SKM-1 (cell line): ENCODE results near the gene RGS10.
A peak's percentile ranks its signal among the peaks of the same experiment; 100 is the strongest.

Experiments used
- DNase-seq: peaks from one replicate; lab custom pipeline; 2025; ENCODE audit not compliant: unreplicated experiment; lab: John Stamatoyannopoulos, UW

Gene RGS10

DNA sequence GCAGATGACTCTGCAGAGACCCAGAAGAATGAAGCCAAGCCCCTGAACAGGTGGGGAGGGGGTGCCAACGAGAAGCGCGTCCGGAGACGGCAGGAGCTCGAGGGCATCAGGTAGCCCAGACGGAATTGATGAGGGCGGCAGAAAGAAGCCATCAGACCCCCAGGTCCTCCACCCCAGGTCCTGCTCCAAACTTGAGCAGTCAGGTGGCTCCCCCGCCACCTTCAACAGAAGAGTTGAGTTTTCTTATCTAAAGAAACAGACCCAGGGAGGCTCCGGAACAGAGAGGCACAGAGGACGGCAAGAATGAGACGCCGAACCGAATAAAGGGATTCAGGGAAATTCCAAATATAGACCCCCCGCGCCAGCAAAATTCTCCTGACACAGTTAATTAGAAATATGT is 22.2 kb downstream of the RGS10 start:
- no peak for DNase-seq

DNA sequence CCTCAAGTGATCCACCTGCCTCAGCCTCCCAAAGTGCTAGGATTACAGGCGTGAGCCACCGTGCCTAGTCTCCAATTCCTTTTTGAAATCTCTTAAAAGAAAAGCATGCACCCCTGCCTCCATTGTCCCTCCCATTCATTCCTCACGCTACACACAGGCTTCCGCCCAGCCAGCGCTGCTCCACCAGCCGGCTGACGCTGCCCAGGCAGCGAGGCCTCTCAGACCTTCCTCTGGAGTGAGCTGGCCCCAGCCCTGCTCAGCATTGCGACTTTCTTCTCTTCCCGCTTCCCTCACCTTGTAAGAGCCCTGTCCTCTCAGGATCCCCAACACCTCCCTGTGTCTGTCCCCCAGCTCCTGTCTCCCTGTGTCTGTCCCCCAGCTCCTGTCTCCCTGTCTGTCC is 23.6 kb downstream of the RGS10 start:
- DNase-seq = no peak

DNA sequence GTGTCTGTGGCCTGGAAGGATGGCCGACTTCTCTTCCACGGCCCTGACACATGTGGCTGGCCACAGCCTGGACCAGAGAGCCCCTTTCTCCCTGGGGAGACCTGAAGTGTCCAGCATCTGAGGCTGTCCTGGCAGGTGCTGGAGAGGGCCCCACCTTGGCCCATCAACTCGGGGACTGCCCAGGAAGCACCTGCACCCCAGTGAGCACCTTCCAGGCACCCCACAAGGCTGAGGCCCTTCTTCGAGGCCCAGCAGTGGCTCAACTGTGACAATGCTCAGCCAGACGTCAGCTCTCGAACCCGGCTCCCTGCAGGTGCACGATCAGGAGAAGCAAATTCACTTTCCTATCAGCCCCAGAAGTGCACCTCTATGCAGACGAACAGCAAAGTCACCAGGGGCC is 24.3 kb downstream of the RGS10 start:
- no peak for DNase-seq

DNA sequence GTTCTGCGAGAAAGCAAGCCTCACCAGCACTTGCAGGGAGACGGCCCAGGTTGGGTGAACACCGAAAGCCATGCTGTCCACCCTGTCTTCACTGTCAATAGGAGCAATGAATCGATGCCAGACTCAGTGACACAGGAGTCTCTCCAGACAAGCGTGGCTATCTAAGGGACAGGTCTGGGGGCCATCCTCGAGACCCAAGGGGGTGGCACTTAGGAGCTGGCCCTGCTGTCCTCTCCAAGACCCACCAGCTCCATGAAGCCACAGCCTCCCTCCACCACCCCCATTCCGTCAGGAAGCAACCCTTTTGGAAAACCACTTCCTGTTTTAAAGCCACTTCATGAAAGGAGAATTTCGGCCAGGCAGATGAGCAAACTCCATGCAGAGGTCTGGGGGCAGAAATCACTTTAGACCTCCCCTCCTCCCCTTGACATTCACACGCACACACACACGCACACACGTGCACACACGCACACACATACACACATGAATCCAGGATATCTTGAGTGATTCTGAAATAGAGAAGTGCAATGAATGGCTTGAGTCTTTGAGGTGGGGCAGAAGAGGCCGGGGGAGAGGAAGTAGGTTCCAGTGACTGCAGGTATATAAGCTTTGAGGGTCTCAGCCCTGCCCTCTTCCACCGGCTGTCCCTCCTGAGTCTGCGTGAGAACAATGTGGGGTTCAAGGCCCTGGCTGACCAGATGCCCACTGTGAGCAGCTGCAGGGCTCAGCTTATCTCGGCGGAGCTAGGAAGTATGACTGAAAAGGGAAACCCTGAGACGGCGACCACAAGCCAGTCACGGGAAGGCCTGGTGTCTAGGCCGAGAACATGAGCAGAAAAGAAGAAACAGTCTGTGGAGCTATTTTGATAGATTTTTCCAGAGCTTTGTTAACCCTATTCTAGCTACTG is 25.0 kb downstream of the RGS10 start:
- DNase-seq = peak; percentile 71

DNA sequence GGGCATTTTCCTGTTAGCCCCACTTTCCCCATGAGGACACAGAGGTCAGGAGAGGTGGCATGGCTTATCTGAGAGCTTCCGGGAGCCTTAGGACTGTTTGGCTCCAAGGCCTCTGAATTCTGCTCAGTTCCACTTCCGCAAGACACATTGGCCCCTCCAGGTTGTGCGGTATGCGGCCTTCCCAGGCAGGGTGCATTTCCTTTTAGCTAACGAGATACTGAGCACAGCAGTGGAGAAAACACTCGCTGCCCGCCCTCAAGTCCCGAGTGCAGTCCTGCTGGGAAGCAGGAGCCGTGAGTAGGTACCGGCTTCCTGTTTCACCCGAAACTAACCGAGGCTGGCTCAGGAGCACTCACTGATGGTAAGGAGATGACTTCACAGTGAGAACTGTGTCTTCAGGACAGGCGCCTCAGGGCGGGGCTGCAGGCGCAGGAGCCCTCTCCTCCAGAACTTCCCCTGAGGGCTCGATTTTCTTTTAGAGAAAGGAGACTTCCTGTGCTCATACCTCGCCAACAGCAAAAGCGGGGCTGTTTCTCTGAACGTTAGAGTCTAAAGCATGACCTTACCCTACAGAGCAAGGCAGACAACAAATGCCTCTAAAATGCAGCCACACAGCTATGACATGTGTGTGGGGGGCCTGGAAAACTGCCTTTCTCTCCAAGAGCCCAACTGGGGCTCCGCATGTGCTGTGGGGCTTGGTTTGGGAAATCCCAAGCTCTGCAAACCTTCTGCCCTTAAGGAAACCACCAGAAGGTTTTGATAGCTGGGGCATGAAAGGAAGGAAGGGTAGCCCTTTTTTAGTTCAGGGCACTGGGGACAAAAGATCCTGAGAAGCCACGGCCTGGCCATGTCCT is 25.9 kb downstream of the RGS10 start:
- DNase-seq = peak; percentile 81

DNA sequence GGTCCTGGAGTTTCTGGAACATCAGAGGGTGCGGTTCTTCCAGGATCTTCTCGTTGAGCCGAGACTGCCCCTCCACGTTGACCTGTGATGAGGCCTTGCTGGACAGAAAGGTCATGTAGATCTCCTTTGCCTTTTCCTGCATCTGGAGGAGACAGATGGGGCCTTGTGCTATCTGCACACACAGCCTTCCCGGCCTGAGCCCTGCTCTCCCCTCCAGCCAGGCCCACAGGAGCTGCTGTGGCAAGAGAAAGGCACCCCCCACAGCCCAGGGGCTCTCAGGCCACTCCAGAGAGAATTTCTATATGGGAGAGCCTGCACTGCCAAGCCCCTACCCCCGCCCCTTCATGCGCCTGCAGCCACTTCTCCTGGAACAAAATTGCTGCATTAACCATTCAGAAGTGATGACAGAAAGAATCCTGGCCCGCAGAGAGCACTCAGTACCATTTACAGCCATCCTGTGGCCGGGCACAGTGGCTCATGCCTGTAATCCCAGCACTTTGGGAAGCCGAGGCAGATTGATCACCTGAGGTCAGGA is 26.9 kb downstream of the RGS10 start:
- no peak for DNase-seq

DNA sequence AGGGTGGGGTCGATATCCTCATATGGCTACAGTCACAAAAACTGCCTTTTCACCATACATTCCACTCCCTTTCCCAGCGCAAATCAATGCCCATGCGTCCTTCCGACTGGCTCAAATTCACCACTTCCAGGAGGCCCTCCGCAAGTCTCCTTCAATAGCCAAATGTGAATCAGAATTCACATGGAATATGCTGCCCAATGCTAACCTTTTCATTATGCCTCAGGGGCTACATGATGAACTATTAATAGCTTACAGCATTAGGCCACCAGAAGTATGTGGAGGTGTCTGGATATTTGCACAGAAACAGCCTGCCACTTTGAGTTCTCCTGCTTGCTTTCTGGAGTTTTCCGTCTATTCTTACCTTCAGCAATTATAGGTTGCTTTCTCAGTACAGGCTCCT is 27.7 kb downstream of the RGS10 start:
- DNase-seq = no peak

DNA sequence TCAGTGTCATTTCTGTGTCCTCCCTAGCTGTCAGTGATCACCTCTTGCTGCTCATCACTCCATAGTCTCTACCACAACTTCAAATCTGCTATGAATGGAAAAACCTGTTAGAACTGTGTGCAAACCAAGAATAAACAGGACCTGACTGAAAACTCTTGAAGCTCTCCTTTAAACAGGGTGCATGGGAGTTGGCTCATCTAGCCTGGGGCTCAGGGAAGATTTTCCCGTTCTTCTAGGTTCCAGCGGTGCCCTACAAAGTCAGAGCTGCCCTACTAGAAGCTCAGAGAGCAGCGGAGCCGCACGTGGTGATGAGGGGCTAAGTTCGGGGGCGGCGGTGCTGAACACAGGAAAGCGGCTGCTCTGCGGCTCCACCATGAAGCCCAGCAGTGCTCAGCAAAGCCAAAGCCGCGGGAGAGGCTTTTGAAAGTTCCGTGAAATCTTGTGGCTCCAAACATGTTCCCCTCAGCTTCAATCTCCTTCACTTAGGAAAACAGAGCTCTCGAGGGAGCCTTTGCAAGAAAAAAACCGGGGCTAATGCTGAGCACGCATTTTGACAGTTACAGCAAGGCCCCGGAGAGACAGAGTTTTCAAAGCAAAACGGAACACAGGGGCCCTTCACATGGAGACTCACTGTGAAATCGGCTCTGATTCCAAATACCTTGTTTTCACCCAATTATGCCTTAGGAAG is 30.5 kb downstream of the RGS10 start:
- no peak for DNase-seq

DNA sequence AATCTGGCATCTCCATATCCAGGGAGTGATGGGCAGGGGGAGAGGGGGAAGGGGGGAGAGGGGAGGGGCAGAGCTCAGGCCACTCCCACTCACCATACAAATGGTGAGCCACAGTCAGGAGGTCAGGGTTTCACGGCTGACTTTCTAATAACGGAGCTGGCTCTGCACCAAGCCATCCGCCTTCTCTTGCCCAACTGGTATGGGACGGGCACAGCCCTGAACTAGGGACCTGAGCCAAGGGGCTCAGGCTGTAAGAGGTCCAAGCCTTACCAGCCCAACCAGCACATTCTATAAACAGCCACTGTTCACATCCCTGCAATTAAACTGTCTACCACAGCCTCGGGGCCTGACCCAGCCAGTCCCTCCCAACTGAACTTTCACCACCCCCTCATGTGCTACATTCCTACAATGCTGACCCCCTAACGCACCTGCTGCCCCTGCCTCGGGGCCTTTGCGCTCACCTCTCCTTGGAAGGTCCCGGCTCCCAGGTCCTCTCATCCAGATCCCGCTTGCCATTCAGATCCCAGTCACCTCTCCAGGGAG is 32.5 kb downstream of the RGS10 start:
- DNase-seq = no peak

DNA sequence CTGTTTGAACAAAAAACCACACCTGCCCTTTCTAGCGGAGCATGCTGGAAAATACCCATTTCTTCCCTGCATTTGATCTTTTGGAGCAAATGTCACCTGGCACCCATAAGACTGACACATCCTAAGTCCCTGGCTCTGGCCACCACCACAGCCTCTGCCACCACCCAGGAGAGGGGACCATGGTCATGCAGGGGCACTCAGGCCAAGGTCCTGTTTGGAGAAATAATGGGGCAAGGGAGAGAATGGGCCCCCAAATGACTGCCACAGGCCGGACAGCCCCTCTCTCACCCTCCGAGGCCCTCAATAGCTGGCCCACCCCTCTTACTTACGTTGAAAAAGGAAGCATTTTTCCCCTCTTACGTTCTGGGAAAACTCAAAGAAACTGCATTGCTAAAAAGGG is 35.4 kb downstream of the RGS10 start:
- no peak for DNase-seq

DNA sequence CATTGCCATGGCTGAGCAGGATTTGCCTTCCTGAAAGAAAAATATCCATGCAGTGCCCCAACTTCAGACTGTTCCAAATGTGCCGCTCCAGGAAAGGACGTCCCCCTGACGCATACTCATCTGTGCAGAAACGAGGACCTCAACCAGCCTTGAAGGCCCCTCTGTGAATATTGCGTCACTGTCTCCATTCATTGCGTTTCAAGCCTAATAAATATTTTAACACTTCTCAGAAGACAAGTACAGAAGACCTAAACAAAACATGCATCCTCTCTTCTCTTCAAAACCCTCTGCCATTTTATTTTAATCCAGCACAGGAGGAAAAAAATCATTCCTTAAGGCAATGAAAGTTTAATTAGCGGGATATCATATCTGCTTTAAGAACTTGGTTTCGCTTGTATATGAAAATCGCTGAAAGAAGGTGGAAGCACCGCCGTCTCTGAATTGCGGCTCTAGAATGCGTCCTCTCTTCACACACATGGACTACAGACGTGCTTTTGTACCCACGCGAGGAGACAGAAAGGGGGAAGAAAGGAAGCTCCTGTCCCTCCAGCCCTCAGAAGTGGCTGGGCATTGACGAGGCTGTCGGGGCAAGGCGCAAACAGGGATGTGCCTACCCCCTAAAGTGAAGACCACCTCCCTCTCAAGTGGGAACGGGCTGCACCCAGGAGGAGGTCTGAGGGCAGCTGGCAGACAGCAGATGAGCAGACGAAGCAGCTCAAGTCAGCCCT is 36.8 kb downstream of the RGS10 start:
- DNase-seq = no peak

DNA sequence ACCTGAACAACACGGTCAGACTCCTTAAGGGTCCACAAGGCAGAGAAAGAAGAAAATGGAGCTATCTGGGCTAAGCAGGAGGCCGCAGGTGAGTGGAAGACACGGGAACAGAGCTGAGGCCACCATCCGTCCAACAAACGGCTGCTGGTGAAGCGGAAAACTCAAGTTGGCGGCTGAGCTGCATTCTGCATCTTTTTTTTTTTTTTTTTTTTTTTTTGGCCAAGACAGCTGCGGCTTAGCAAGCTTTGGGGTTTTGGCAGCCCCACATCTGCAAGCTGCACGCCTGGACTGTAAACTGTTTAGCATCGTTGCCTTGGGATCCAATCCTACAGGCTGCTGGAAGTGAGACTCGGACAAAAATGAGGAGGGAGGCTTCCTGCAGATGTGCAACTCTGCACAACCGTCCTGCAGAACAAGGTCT is 37.4 kb downstream of the RGS10 start:
- no peak for DNase-seq

DNA sequence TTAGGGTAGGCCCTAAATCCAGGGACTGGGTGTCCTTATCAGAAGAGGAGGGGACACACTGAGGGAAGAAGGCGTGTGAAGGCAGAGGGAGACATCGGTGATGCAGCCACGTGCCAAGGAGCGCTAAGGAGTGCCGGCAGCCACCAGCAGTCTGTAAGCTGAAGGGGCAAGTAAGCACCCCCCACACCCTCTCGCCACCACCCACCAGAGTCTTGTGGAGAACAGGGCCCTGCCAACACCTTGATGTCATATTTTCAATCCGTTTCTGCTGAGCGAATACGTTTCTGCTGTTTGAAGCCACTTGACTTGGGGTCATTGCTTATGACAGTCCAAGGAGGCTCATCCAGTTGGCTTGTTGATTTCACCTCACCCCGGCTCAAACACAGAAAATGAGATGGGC is 37.9 kb downstream of the RGS10 start:
- DNase-seq = no peak

DNA sequence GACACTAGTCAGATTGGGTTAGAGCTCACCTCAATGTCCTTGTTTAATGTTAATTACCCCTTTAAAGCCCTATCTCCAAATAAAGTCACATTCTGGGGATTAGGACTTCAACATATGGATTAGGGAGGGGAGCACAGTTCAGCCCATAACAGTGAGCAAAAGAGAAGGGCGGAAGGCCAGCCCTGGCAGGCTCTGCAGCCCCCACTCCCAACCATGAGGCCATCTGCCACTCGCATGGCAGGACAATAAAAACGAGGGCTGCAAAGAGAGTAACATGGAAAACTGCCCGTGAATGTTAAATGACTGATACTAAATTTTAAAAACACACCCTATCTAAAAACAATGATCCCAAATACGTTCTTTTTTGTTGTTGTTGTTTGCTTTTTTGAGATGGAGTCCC is 38.7 kb downstream of the RGS10 start:
- DNase-seq = no peak

DNA sequence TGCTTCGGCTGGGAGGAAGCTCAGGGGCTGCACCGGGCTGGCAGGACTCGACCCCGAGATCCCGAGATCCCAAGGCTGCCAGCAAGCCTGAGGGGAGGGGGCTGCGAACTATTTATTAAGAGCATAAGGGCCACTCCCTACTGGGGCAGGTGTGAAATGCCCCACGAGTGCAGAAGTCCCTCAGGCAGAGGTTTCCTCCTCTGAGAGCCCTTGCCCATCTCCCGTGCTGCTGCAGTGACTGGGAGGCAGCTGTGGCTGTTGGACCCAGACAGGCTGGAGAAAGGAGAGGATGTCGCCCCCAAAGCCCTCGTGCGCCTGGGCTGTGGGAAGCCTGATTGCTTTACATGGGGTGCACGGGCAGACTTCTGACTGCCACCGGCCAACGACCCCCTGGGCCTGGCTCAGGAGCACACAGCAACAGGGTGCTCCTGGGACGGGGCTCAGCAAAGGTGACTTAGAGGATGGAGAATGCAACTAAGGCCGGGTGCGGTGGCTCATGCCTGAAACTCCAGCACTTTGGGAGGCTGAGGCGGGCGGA is 39.8 kb downstream of the RGS10 start:
- no peak for DNase-seq

DNA sequence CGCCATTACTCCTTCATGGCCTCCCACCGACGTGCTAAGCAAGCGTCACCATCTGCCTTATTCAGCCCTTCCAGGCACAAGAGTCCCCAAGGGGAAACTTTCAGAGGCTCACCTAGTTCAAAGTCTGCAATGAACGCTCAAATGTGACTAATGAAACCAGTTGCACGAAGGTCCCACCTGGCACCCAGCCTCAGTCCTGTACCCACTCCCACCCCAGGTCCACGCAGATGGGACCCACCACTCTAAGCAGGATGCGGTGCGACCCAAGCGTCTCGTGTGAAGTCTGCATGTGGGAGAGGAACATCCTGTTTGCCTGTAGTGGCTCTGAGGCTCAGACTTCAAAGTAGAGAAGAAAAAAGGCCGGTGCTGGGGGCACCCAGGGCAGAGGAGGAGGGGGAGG is 40.3 kb downstream of the RGS10 start:
- no peak for DNase-seq

DNA sequence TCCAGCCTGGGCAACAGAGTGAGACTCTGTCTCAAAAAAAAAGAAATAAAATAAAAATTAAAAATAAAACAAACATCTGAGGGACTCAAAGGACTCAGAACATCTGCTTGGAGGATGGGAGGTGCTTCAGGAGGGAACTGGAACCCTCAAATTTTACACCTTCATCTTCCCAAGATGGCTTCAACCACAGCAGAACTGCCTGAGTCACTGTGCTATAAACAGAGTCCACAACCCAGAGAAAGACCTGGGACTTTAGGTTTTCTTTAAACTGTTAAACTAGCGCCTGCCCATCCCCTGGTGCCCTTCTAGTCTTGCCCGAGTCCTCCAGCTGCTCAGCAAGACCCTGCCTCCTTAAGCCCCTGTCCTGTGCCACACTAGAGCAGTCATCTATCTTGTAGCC is 40.8 kb downstream of the RGS10 start:
- DNase-seq = no peak

DNA sequence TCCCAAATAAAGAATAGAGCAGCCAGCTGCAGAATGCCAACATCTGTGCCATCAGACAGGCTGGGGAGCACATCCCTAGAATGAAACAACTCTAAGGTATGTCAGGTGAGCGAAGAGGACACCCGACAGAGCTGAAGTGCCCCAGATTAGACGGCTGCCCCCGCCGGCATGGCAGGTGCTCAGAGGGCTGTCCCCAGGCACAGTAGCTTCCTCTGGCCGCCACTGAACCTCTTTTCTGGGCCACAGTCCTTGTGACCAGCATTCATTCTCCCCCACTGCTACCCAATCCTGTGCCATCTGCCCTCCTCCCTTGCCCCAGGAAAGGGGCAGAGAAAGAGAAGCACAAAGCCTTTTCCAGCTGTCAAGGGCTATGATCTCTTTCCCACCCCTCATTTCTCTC is 41.7 kb downstream of the RGS10 start:
- no peak for DNase-seq

DNA sequence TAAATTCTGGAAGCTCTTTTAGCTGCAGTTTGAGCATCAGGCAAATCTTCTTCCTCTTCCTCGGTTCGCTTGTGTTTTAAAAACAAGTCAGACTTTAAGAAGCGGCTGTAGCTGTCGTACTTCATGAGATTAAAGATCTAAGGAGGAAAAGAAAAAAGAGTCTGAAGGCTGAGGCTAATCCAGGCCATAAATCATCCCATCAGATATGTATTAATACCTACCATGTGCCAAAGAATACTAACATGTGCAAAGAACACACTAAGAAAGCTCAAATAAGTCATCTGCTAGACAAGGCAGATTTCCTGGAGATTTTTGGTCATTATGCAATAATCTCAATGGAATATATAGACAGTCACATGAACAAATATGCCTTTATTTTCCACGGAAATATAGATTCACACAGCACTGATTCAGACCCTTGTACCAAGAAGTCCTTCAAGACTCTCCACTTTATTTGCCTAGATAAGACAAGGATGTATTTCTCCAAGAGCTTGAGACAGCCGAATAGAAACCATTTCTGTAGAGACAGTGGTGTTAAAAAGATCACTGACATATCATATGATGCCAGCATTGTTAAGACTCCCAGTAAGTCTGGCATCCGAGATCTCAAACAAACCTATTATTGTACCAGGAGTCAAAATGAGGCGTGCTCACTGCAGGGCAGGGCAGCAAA is 42.3 kb downstream of the RGS10 start:
- DNase-seq = no peak

DNA sequence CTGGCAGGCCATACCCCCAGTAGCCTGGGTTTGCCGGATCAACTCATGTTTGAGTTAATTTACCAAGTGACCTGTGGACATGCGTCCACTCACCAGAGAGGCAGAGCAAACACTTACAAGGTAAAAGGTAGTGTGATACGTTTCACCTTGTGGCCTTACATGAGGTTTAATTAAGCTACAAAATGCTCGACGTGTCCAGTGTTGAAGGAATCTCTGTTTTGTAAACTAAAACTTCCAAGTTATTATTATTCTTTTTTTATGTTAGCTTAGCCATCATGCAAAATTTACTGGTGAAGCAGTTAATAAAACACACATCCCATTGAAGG is 42.9 kb downstream of the RGS10 start:
- DNase-seq = no peak
